IMR-90 (cell line): ENCODE results near the gene ORMDL2.

Source experiments
- BHLHE40 ChIP-seq: fragments of 150-350 bp; IDR thresholded peaks from 2 replicates; pipeline ENCODE4 v1.6.1; 2016; ENCODE audit warnings: mild to moderate bottlenecking, low read depth, low read length
- CHD1 ChIP-seq: IDR thresholded peaks from 2 replicates; pipeline ENCODE4 v1.6.1; 2012; ENCODE audit warnings: low read depth, low read length, improper control_type of control experiment
- CTCF ChIP-seq: conservative IDR thresholded peaks from 2 replicates; pipeline ENCODE4 v1.5.1; 2012; ENCODE audit warnings: mild to moderate bottlenecking, low read depth, low read length, improper control_type of control experiment
- ELK1 ChIP-seq: fragments of 150-350 bp; IDR thresholded peaks from 2 replicates; pipeline ENCODE4 v1.6.1; 2016; ENCODE audit warnings: low read depth, mild to moderate bottlenecking, low read length, moderate library complexity, borderline replicate concordance
- FOS ChIP-seq: fragments of 150-350 bp; IDR thresholded peaks from 2 replicates; pipeline ENCODE4 v1.6.1; 2016; ENCODE audit warnings: low read depth, low read length
- MAZ ChIP-seq: IDR thresholded peaks from 2 replicates; pipeline ENCODE4 v1.6.1; 2012; ENCODE audit warnings: low read depth, mild to moderate bottlenecking, low read length, improper control_type of control experiment, moderate library complexity, borderline replicate concordance
- MXI1 ChIP-seq: IDR thresholded peaks from 2 replicates; pipeline ENCODE4 v1.6.1; 2012; ENCODE audit warnings: low read depth, mild to moderate bottlenecking, low read length, moderate library complexity, borderline replicate concordance
- NFE2L2 ChIP-seq: fragments of 150-350 bp; IDR thresholded peaks from 2 replicates; pipeline ENCODE4 v1.6.1; 2016; ENCODE audit warnings: low read depth, mild to moderate bottlenecking, low read length
- POLR2A ChIP-seq: IDR thresholded peaks from 2 replicates; pipeline ENCODE4 v1.6.1; 2012; ENCODE audit warnings: mild to moderate bottlenecking, low read depth, low read length
- RAD21 ChIP-seq: IDR thresholded peaks from 2 replicates; pipeline ENCODE4 v1.6.1; 2012; ENCODE audit warnings: low read length, improper control_type of control experiment
- RCOR1 ChIP-seq: IDR thresholded peaks from 2 replicates; pipeline ENCODE4 v1.6.1; 2012; ENCODE audit warnings: mild to moderate bottlenecking, low read length, improper control_type of control experiment; ENCODE audit not compliant: insufficient replicate concordance
- RFX5 ChIP-seq: IDR thresholded peaks from 2 replicates; pipeline ENCODE4 v1.8.0; 2012; ENCODE audit warnings: low read depth, mild to moderate bottlenecking, low read length, moderate library complexity
- SMC3 ChIP-seq: fragments of 150-350 bp; IDR thresholded peaks from 2 replicates; pipeline ENCODE4 v1.6.1; 2016; ENCODE audit warnings: low read depth, mild to moderate bottlenecking, antibody characterized with exemption, low read length, moderate library complexity
- USF2 ChIP-seq: fragments of 150-350 bp; IDR thresholded peaks from 2 replicates; pipeline ENCODE4 v1.6.1; 2017; ENCODE audit warnings: mild to moderate bottlenecking, antibody characterized with exemption, low read length, low read depth

GRCh38 chr12:55815473-55815872 is 2.4 kb upstream of the ORMDL2 start:
- TF ChIP-seq CTCF (no peak), ELK1 (no peak), CHD1 (no peak), SMC3 (no peak), POLR2A (no peak), RAD21 (no peak), MXI1 (no peak), MAZ (no peak), FOS (no peak), RFX5 (no peak), USF2 (no peak), RCOR1 (no peak), BHLHE40 (no peak), NFE2L2 (no peak)
